ENCODE data around the gene SH3RF3.

Gene SH3RF3

DNA sequence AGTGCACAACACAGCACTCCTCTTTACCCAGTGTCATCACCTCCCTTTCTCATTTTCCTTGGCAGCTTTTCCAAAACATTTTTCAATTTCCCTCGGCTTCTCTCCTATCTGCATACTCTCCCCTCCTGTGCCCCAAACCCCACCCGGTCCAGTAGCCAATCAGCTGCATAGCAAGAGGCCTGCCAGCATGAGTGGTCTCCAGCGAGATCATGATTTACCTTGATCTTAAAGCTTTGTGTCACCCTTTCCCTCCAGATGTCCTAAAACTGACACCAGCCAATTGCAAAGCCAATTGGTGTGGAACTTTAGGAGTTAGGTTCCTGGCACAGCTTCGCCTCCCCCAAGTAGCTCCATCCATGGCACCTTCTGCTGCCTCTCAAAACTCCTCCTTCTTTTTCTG is 45.2 kb upstream of the SH3RF3 start:
- TF ChIP-seq, protein P1, sequence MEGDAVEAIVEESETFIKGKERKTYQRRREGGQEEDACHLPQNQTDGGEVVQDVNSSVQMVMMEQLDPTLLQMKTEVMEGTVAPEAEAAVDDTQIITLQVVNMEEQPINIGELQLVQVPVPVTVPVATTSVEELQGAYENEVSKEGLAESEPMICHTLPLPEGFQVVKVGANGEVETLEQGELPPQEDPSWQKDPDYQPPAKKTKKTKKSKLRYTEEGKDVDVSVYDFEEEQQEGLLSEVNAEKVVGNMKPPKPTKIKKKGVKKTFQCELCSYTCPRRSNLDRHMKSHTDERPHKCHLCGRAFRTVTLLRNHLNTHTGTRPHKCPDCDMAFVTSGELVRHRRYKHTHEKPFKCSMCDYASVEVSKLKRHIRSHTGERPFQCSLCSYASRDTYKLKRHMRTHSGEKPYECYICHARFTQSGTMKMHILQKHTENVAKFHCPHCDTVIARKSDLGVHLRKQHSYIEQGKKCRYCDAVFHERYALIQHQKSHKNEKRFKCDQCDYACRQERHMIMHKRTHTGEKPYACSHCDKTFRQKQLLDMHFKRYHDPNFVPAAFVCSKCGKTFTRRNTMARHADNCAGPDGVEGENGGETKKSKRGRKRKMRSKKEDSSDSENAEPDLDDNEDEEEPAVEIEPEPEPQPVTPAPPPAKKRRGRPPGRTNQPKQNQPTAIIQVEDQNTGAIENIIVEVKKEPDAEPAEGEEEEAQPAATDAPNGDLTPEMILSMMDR (IDR thresholded peaks at IDR 0.05; ENCODE audit: insufficient read depth, low read length, poor library complexity, severe bottlenecking): no peak
- Histone ChIP-seq H3K36me3 (ENCODE audit: control insufficient read depth, insufficient read depth, low read length) (no peaks in the 10 kb centered on the region), H3K4me3 (replicated peaks; ENCODE audit: low read depth, low read length) (no peak overlapping the region), H3K27me3 (replicated peaks; ENCODE audit: control insufficient read depth, insufficient read depth, low read length) (peaks cover 1% of the 10 kb centered on the region; the same call in 1 of the 2 replicates)
- no peak for DNase-seq (ENCODE audit: extremely low read depth, insufficient read length)

DNA sequence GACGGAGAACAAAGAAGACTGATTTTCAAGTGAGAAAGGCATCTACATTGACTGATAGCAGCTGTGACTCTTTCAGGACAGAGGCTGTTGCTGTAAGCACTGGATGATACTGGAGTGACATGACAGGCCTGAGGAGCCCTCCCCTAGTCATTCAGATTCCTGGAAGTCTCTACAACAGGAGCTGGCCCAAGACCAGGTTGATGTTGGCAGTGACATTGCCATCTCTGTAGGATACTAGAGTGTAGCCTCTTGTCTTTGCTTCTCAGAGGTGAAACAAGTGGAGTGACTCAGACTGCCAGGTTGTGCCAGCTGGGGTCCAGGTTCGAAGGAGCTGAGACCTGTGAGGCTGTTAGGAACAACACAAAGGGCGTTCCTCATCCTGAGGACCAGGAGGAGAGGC is 44.7 kb upstream of the SH3RF3 start:
- no peak for DNase-seq (ENCODE audit: extremely low read depth, insufficient read length)
- Histone ChIP-seq H3K4me3 (replicated peaks; ENCODE audit: low read depth, low read length) (no peak overlapping the region), H3K27me3 (replicated peaks; ENCODE audit: control insufficient read depth, insufficient read depth, low read length) (peaks cover 1% of the 10 kb centered on the region; the same call in 1 of the 2 replicates), H3K36me3 (ENCODE audit: control insufficient read depth, insufficient read depth, low read length) (no peaks in the 10 kb centered on the region)
- TF ChIP-seq, protein P1 (IDR thresholded peaks at IDR 0.05; ENCODE audit: insufficient read depth, low read length, poor library complexity, severe bottlenecking): no peak

DNA sequence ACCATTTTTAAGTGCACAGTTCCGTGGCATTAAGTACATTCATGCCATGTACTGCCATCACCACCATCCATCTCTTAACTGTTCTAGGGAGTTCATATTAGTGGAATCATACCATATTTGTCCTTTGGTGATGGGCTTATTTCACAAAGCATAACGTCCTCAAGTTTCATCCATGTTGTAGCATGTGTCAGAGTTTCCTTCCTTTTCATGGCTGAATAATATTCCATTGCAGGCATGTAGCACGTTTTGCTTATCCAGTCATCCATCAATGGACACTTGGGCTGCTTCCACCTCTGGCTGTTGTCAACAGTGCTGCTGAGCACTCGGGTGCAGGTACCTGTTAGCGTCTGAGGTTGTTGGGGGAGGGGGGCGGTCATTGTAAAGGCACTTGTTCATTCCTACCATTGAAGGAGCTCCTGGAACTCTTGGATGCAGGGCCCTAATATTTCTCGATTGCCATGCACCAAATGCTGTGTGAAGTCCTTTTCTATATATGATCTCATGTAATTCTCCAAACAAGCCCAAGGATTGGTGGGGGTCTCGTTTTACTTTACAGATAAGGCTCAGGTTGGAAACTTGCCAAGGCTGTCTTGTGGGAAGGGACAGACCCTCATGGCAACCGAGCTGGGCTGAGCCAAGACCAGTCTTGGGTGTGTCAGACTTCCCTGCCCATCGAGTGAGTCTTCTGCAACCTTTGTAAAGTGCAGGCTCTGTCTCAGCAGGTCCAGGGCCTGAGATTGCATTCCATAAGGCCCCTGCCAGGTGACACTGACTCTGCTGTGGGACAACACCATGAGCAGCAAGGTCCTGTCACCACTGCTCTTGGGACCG is 42.9 kb upstream of the SH3RF3 start:
- DNase-seq (ENCODE audit: extremely low read depth, insufficient read length): no peak
- Histone ChIP-seq H3K36me3 (ENCODE audit: control insufficient read depth, insufficient read depth, low read length) (no peaks in the 10 kb centered on the region), H3K27me3 (replicated peaks; ENCODE audit: control insufficient read depth, insufficient read depth, low read length) (no peaks in the 10 kb centered on the region), H3K4me3 (replicated peaks; ENCODE audit: low read depth, low read length) (no peak overlapping the region)
- TF ChIP-seq, protein P1 (IDR thresholded peaks at IDR 0.05; ENCODE audit: insufficient read depth, low read length, poor library complexity, severe bottlenecking): no peak

DNA sequence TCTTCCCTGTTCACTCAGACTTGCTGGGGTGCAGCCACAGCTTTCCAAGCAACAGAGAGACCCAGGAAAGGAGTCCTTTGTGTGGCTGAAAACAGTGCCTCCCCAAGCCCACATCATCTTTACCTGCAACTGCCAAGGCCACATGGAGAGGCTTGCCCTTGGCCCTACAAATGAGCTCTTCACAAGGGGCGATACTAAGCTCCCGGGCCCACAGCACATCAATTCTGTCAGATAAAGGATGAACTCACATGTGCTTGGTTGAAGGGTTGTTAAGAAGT is 42.3 kb upstream of the SH3RF3 start:
- Histone ChIP-seq H3K27me3 (replicated peaks; ENCODE audit: control insufficient read depth, insufficient read depth, low read length) (no peaks in the 10 kb centered on the region), H3K36me3 (ENCODE audit: control insufficient read depth, insufficient read depth, low read length) (no peaks in the 10 kb centered on the region), H3K4me3 (replicated peaks; ENCODE audit: low read depth, low read length) (no peak overlapping the region)
- TF ChIP-seq, protein P1 (IDR thresholded peaks at IDR 0.05; ENCODE audit: insufficient read depth, low read length, poor library complexity, severe bottlenecking): no peak
- DNase-seq (ENCODE audit: extremely low read depth, insufficient read length): no peak

- no peaks in the 10 kb centered on the region for H3K27me3 ChIP-seq (replicated peaks; ENCODE audit: control insufficient read depth, insufficient read depth, low read length)
- TF ChIP-seq, protein P1 (IDR thresholded peaks at IDR 0.05; ENCODE audit: insufficient read depth, low read length, poor library complexity, severe bottlenecking): no peak
- no peaks in the 10 kb centered on the region for H3K36me3 ChIP-seq (ENCODE audit: control insufficient read depth, insufficient read depth, low read length)
- DNase-seq (ENCODE audit: extremely low read depth, insufficient read length): no peak
- no peak overlapping the region for H3K4me3 ChIP-seq (replicated peaks; ENCODE audit: low read depth, low read length)
These were observed 41.8 kb upstream of the SH3RF3 start for GRCh38 chr2:109087055-109087663.
